ENCODE results near the gene EVI5L. TPM values are rescaled to one million over a fixed set of nuclear protein-coding genes. Genes with fewer than 3 reads are reported as not detected.

The EVI5L gene
- total and polyA plus RNA-seq, 2 of the 4 experiments (the other 2 are of a cell fraction), result 12.7 to 14.6 TPM

DNA sequence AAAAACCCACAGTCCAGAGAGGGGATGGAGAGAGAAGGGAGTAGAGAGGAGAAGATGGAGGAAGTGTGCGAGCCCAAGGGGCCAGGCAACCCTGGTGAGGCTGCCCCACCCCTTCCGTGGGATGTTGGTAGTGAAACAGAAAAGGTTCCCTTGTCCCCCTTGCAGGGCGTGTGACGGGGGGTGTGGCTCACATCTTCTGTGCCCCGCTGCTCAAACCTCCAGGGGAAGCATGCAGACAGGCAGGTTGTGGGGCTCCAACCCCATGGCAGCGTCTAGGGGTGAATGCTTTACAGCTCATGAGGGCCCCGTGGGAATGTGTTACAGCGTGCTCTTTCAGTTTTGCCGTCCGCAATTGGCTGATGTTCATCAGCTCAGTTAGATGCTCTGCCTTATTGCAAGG, 14.7 kb upstream of the EVI5L start:
- no peak overlapping the region for H3K4me2 ChIP-seq (ENCODE audit: low read depth, low read length)
- H2BK15ac ChIP-seq (ENCODE audit: low read depth, low read length), result no peak overlapping the region
- DNase-seq (no peak), ATAC-seq (ENCODE audit: low read depth) (no peak)
- H3K56ac ChIP-seq (ENCODE audit: extremely low read depth, insufficient read depth, low read length), result no peak overlapping the region
- no peak overlapping the region for H4K91ac ChIP-seq (ENCODE audit: insufficient read depth, low read depth, low read length)
- no peak overlapping the region for H4K8ac ChIP-seq (ENCODE audit: low read depth in 2 of 2, low read length in 2 of 2)
- no peak overlapping the region for H3K14ac ChIP-seq (replicated peaks; ENCODE audit: low read depth, low read length)
- dilution Hi-C loops (cut with HindIII; ENCODE audit: low sequenced_read_pairs, unreplicated experiment) (no loop called here), in situ Hi-C loops (cut with MboI; ENCODE audit: low sequenced_read_pairs) (loop anchor here (25.0 kb wide), 1 partner anchor 703 kb away; no protein-coding TSS in a partner anchor), intact Hi-C loops (cut with micrococcal nuclease) (no loop called here)
- no peaks in the 10 kb centered on the region for H3K36me3 ChIP-seq (ENCODE audit: control insufficient read depth, insufficient read depth, low read length)
- no peak overlapping the region for H3K18ac ChIP-seq (ENCODE audit: low read depth, low read length)
- BruUV-seq (replicated peaks), result no TSS peak
- H3K4me1 ChIP-seq (ENCODE audit: control insufficient read depth, insufficient read depth, low read length), result no peaks in the 10 kb centered on the region
- WGBS, 2 experiments (ENCODE audit: extremely low coverage in 2 of 2, insufficient read length in 1 of 2), result 60% methylated on average over 1 of the region's 10 CpGs; no CpG with 5 or more reads in 1 of the 2 experiments
- TF ChIP-seq FOS (IDR thresholded peaks at IDR 0.05; ENCODE audit: low read depth, low read length) (no peak), MAFK (IDR thresholded peaks at IDR 0.05; ENCODE audit: low read depth, low read length) (no peak), SMC3 (IDR thresholded peaks at IDR 0.05; ENCODE audit: low read depth, low read length) (no peak), RAD21 (IDR thresholded peaks at IDR 0.05; ENCODE audit: low read length) (no peak), CHD1 (IDR thresholded peaks at IDR 0.05; ENCODE audit: low read depth, low read length) (no peak), MXI1 (IDR thresholded peaks at IDR 0.05; ENCODE audit: borderline replicate concordance, low read depth, low read length) (no peak), RFX5 (IDR thresholded peaks at IDR 0.05; ENCODE audit: low read depth, low read length) (no peak), MAZ (IDR thresholded peaks at IDR 0.05; ENCODE audit: borderline replicate concordance, low read depth, low read length) (no peak), CEBPB (IDR thresholded peaks at IDR 0.05; ENCODE audit: low read depth, low read length) (no peak), NFE2L2 (IDR thresholded peaks at IDR 0.05; ENCODE audit: low read depth, low read length) (no peak), POLR2A (IDR thresholded peaks at IDR 0.05; ENCODE audit: low read depth, low read length) (no peak), RCOR1 (IDR thresholded peaks at IDR 0.05; ENCODE audit: insufficient replicate concordance, low read length) (no peak), BHLHE40 (IDR thresholded peaks at IDR 0.05; ENCODE audit: low read depth, low read length) (no peak)
- TF ChIP-seq, protein P1, sequence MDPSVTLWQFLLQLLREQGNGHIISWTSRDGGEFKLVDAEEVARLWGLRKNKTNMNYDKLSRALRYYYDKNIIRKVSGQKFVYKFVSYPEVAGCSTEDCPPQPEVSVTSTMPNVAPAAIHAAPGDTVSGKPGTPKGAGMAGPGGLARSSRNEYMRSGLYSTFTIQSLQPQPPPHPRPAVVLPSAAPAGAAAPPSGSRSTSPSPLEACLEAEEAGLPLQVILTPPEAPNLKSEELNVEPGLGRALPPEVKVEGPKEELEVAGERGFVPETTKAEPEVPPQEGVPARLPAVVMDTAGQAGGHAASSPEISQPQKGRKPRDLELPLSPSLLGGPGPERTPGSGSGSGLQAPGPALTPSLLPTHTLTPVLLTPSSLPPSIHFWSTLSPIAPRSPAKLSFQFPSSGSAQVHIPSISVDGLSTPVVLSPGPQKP (IDR thresholded peaks at IDR 0.05; ENCODE audit: borderline replicate concordance, low read depth, low read length), result no peak
- TF ChIP-seq, protein P2, sequence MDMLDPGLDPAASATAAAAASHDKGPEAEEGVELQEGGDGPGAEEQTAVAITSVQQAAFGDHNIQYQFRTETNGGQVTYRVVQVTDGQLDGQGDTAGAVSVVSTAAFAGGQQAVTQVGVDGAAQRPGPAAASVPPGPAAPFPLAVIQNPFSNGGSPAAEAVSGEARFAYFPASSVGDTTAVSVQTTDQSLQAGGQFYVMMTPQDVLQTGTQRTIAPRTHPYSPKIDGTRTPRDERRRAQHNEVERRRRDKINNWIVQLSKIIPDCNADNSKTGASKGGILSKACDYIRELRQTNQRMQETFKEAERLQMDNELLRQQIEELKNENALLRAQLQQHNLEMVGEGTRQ (IDR thresholded peaks at IDR 0.05; ENCODE audit: low read depth, low read length), result no peak
- TF ChIP-seq, protein P3, sequence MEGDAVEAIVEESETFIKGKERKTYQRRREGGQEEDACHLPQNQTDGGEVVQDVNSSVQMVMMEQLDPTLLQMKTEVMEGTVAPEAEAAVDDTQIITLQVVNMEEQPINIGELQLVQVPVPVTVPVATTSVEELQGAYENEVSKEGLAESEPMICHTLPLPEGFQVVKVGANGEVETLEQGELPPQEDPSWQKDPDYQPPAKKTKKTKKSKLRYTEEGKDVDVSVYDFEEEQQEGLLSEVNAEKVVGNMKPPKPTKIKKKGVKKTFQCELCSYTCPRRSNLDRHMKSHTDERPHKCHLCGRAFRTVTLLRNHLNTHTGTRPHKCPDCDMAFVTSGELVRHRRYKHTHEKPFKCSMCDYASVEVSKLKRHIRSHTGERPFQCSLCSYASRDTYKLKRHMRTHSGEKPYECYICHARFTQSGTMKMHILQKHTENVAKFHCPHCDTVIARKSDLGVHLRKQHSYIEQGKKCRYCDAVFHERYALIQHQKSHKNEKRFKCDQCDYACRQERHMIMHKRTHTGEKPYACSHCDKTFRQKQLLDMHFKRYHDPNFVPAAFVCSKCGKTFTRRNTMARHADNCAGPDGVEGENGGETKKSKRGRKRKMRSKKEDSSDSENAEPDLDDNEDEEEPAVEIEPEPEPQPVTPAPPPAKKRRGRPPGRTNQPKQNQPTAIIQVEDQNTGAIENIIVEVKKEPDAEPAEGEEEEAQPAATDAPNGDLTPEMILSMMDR (conservative IDR thresholded peaks at IDR 0.05; ENCODE audit: low read depth, low read length), result no peak
- H4K5ac ChIP-seq (ENCODE audit: low read depth, low read length), result no peak overlapping the region
- H3K9me3 ChIP-seq (ENCODE audit: control insufficient read depth, insufficient read depth, low read length), result peaks cover 9% of the 10 kb centered on the region
- H3K9ac ChIP-seq (ENCODE audit: low read depth, low read length), result no peak overlapping the region
- H3K9me1 ChIP-seq (ENCODE audit: insufficient read depth, low read length), result no peaks in the 10 kb centered on the region
- H2BK20ac ChIP-seq (ENCODE audit: low read depth, low read length), result no peak overlapping the region
- no peak overlapping the region for H2AFZ ChIP-seq (replicated peaks; ENCODE audit: low read length, poor library complexity)
- no peak overlapping the region for H2AK5ac ChIP-seq (ENCODE audit: low read depth, low read length)
- peaks cover 6% of the 10 kb centered on the region for H3K27me3 ChIP-seq (ENCODE audit: control insufficient read depth, insufficient read depth, low read length)
- H3K27ac ChIP-seq (ENCODE audit: insufficient read depth, low read length), result no peak overlapping the region
- no peaks in the 10 kb centered on the region for H4K20me1 ChIP-seq (ENCODE audit: insufficient read depth, low read length)
- POLR2A ChIA-PET (ENCODE audit: unreplicated experiment), result no interaction called here
- no peak overlapping the region for H2BK120ac ChIP-seq (ENCODE audit: low read depth, low read length)
- H2AK9ac ChIP-seq (replicated peaks; ENCODE audit: low read depth, low read length, poor library complexity), result no peak overlapping the region
- no peak overlapping the region for H3K4ac ChIP-seq (ENCODE audit: low read depth, low read length)
- no peak overlapping the region for H3K23ac ChIP-seq (ENCODE audit: low read depth, low read length)
- CTCF ChIA-PET, result no interaction called here
- no peak overlapping the region for H2BK5ac ChIP-seq (ENCODE audit: low read depth, low read length, poor library complexity, severe bottlenecking)
- H3K79me1 ChIP-seq (ENCODE audit: low read depth in 1 of 2, low read length in 2 of 2), result no peaks in the 10 kb centered on the region
- no peak overlapping the region for H3K4me3 ChIP-seq (ENCODE audit: insufficient read depth, low read depth, low read length)
